ENCODE measurements around the gene OGFOD2. TPM values are rescaled to one million over a fixed set of nuclear protein-coding genes. Genes with fewer than 3 reads are reported as not detected.

Gene OGFOD2
- total and polyA plus RNA-seq, 11 donors, result 4.4 to 19.7 (median 12.7) TPM

DNA sequence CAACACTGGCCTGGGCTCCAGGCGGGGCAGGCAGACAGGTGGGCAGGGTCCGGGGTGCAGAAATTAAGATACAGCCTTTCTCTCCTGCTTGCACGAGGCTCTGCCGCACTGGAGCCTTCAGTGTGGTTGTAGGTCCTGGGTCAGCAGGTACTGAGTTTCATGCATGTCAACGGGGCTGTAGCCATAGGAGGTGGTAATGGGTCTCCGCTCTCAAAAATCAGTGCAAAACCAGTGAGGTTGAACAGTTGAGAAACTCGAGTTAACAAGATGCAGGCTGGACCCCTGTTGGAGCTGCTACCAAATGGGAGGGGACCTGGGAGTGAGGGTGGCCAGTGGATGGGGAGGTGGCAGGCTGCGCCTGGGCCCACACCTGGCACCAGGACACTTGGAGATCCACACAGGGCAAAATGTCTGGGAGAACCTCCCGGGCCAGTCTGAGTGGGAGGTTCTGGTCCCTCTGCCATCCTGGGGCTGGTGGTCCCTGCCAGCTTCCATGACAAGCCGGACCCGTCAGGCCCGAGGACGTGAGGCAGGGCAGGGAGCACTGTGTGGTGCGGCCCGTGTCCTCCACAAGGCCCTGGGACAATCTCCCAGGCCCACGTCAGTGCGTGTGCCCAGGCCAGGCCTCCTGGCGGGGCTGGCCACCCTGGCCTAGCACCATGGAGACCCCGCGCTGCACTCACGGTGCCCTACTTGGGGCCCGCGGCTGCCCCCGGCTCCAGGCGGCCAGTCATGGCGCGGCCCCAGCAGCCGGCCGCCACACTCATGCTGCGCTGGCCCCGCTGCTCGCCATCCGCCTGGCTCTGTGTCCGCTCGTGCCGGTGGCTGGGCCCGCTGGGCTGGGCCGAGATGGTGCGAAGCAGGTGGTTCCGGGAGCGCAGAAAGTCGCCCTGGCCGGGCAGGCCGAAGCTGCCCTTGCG, 10.6 kb downstream of the OGFOD2 start:
- H3K27me3 ChIP-seq, result no peaks in the 10 kb centered on the region
- TF ChIP-seq, protein P1, sequence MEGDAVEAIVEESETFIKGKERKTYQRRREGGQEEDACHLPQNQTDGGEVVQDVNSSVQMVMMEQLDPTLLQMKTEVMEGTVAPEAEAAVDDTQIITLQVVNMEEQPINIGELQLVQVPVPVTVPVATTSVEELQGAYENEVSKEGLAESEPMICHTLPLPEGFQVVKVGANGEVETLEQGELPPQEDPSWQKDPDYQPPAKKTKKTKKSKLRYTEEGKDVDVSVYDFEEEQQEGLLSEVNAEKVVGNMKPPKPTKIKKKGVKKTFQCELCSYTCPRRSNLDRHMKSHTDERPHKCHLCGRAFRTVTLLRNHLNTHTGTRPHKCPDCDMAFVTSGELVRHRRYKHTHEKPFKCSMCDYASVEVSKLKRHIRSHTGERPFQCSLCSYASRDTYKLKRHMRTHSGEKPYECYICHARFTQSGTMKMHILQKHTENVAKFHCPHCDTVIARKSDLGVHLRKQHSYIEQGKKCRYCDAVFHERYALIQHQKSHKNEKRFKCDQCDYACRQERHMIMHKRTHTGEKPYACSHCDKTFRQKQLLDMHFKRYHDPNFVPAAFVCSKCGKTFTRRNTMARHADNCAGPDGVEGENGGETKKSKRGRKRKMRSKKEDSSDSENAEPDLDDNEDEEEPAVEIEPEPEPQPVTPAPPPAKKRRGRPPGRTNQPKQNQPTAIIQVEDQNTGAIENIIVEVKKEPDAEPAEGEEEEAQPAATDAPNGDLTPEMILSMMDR (IDR thresholded peaks at IDR 0.05), result no peak
- no peak for TF ChIP-seq POLR2A (IDR thresholded peaks at IDR 0.05)
- DNase-seq (peak in 2 of 5 donors; percentile 8 to 47), ATAC-seq (no peak)
- H3K4me3 ChIP-seq, result no peak overlapping the region
- peak overlapping the region in 11 of 12 donors; percentile 47 to 88 (median 69) for H3K27ac ChIP-seq
- 87 to 93% (median 89%) methylated on average over 15 to 45 of the region's 45 CpGs for WGBS, 4 donors
- intact Hi-C loops (cut with DNase I), result loop anchor here in 2 of 10 donors (10.0 kb wide), 2 partner anchors 169 to 249 kb away; partner anchors contain the start of genes PITPNM2 (in 2 of the 2), MPHOSPH9 (in 1 of the 2) and MTRFR (in 1 of the 2)
- H3K9me3 ChIP-seq, result no peaks in the 10 kb centered on the region
- peaks cover 0 to 69% (median 38%) of the 10 kb centered on the region in 9 donors for H3K36me3 ChIP-seq
- peaks cover 10 to 47% (median 43%) of the 10 kb centered on the region in 12 donors for H3K4me1 ChIP-seq

DNA sequence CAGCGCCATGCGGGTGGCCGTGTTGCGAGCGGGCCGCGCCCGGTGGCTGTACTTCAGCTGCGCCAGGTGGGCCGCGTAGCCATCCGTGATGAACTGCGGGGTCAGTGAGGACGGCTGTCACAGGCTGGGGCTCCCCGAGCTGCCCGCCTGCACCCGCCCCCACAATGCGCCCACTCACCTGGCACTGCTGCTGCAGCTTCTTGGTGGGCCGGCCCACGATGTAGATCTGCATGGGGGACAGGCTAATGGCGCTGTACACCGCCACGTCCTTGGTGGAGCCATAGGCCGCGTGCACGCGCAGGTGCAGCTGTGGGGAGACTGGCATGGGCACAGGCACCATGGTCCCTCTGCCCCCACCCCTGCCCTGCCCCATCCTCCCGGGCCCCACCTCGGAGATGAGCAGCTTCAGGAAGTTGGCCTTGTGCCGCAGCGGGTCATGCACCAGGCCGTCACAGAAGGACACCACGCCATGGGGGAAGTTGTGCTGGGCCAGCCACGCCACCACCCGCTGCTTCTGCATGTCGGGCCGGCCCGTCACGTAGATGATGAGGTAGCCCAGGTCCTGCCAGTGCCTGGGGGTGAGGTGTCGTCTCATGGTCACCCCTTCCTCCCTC, 11.3 kb downstream of the OGFOD2 start:
- no peaks in the 10 kb centered on the region for H3K9me3 ChIP-seq
- no peak overlapping the region for H3K27ac ChIP-seq
- WGBS, 4 donors, result 94 to 100% (median 96%) methylated on average over 11 to 40 of the region's 40 CpGs
- TF ChIP-seq POLR2A (IDR thresholded peaks at IDR 0.05), result no peak
- TF ChIP-seq, protein P1 (IDR thresholded peaks at IDR 0.05), result no peak
- H3K4me3 ChIP-seq, result no peak overlapping the region
- peaks cover 0 to 76% (median 38%) of the 10 kb centered on the region in 9 donors for H3K36me3 ChIP-seq
- peaks cover 10 to 43% (median 40%) of the 10 kb centered on the region in 12 donors for H3K4me1 ChIP-seq
- no peaks in the 10 kb centered on the region for H3K27me3 ChIP-seq
- intact Hi-C loops (cut with DNase I), result loop anchor here in 2 of 10 donors (10.0 kb wide), 2 partner anchors 168 to 248 kb away; partner anchors contain the start of genes PITPNM2 (in 2 of the 2), MPHOSPH9 (in 1 of the 2) and MTRFR (in 1 of the 2)
- ATAC-seq, result no peak
- no peak for DNase-seq

DNA sequence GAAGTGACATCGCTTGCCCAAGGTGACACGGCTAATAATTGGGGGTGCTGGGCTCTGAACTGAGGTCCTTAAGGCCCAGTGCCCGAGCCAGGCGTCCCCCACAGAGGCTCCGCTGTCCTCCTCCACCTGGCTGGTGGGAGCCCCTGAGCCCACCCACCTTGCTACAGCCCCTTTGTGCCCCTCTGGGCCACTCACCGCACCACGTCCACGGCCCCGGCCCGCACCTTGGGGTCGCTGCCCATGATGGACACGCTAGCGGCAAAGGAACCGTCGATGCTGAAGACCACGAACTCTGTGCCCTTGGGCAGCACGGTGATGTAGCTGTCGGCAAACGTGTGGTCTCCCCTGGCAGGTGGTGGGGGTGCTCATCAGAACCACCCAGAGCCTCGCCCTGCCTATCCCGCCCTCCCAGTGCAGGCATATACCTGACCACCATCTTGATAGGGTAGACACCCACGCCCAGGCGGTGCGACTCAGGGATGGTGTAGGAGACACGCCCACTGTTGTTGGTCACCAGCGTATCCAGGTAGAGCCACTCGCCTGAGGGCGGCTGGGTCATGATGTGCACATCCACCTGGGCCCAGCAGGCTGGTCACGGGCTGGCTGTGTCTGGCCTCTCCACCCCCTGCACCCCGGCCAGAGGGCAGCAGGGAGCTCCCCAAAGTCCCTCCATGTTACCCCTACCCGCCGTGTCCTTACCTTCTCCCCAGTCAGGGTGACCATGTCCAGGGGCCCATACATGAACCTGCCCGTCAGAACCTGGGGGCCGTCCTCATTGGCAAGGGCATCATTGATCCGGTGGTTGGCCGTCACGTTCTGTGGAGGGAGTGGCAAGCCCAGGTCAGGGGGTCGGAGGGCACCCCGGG, 12.3 kb downstream of the OGFOD2 start:
- Histone ChIP-seq H3K27ac (no peak overlapping the region), H3K36me3 (peaks cover 0 to 79% (median 35%) of the 10 kb centered on the region in 9 donors), H3K9me3 (no peaks in the 10 kb centered on the region), H3K27me3 (no peaks in the 10 kb centered on the region), H3K4me1 (peaks cover 4 to 33% (median 31%) of the 10 kb centered on the region in 12 donors), H3K4me3 (no peak overlapping the region)
- TF ChIP-seq, protein P1 (IDR thresholded peaks at IDR 0.05), result no peak
- no peak for TF ChIP-seq POLR2A (IDR thresholded peaks at IDR 0.05)
- intact Hi-C loops (cut with DNase I), result loop anchor here in 2 of 10 donors (10.0 kb wide), 2 partner anchors 167 to 247 kb away; partner anchors contain the start of genes PITPNM2 (in 2 of the 2), MPHOSPH9 (in 1 of the 2) and MTRFR (in 1 of the 2)
- ATAC-seq, result no peak
- 92 to 97% (median 95%) methylated on average over 26 to 39 of the region's 39 CpGs for WGBS, 4 donors
- peak in 1 of 5 donors; percentile 56 for DNase-seq

Measured in heart left ventricle (tissue), 16 donors.